ENCODE data around the gene TUBB3. TPM values are rescaled to one million over a fixed set of nuclear protein-coding genes. Genes with fewer than 3 reads are reported as not detected.

Gene TUBB3
- total RNA-seq, 1 experiment from 2014 or later: 164 TPM

- H3K9me3 ChIP-seq (ENCODE audit: control insufficient read depth, low read depth, low read length): no peaks in the 10 kb centered on the region
- H3K56ac ChIP-seq (ENCODE audit: insufficient read length, low read depth, low read length): no peak overlapping the region
- H4K5ac ChIP-seq (ENCODE audit: insufficient read length, low read depth, low read length): no peak overlapping the region
- H2BK5ac ChIP-seq (ENCODE audit: insufficient read length, low read length): no peak overlapping the region
- H2BK20ac ChIP-seq (ENCODE audit: low read depth, low read length, poor library complexity, severe bottlenecking): no peak overlapping the region
- H3K14ac ChIP-seq (ENCODE audit: insufficient read depth, low read length): no peak overlapping the region
- no peaks in the 10 kb centered on the region for H3K4me1 ChIP-seq (ENCODE audit: insufficient read depth, low read length)
- no peak overlapping the region for H4K8ac ChIP-seq (replicated peaks; ENCODE audit: insufficient read length, low read depth, low read length)
- Mint-ChIP-seq H3K4me3 (no peak overlapping the region), H3K4me1 (peaks cover 10 to 16% of the 10 kb centered on the region in 2 experiments), H3K36me3 (ENCODE audit: insufficient read depth in 1 of 3, low read depth in 3 of 3) (peaks cover 6 to 17% (median 9%) of the 10 kb centered on the region in 3 experiments; a peak in 6 of 7 replicates), H3K27me3 (ENCODE audit: low read depth) (peaks cover 18% of the 10 kb centered on the region), H3K27ac (peak overlapping the region in 2 of 3 experiments; percentile 48 to 66; a peak in 4 of 7 replicates), H3K9me3 (no peaks in the 10 kb centered on the region; a peak in 1 of 5 replicates)
- no peak overlapping the region for H2AK5ac ChIP-seq (ENCODE audit: insufficient read length, low read length)
- H3K18ac ChIP-seq (ENCODE audit: insufficient read length, low read depth, low read length): no peak overlapping the region
- H3K27me3 ChIP-seq (ENCODE audit: insufficient read depth, low read length): no peaks in the 10 kb centered on the region
- peaks cover 8% of the 10 kb centered on the region for H3K23me2 ChIP-seq (ENCODE audit: insufficient read length, low read depth, low read length, poor library complexity, severe bottlenecking)
- TF ChIP-seq, protein P1, sequence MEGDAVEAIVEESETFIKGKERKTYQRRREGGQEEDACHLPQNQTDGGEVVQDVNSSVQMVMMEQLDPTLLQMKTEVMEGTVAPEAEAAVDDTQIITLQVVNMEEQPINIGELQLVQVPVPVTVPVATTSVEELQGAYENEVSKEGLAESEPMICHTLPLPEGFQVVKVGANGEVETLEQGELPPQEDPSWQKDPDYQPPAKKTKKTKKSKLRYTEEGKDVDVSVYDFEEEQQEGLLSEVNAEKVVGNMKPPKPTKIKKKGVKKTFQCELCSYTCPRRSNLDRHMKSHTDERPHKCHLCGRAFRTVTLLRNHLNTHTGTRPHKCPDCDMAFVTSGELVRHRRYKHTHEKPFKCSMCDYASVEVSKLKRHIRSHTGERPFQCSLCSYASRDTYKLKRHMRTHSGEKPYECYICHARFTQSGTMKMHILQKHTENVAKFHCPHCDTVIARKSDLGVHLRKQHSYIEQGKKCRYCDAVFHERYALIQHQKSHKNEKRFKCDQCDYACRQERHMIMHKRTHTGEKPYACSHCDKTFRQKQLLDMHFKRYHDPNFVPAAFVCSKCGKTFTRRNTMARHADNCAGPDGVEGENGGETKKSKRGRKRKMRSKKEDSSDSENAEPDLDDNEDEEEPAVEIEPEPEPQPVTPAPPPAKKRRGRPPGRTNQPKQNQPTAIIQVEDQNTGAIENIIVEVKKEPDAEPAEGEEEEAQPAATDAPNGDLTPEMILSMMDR (conservative IDR thresholded peaks at IDR 0.05): no peak
- H2AFZ ChIP-seq (ENCODE audit: low read length): no peak overlapping the region
- H4K91ac ChIP-seq (ENCODE audit: insufficient read length, low read depth, low read length): no peak overlapping the region
- no peak overlapping the region for H3K23ac ChIP-seq (ENCODE audit: insufficient read length, low read depth, low read length)
- no peak overlapping the region for H2BK15ac ChIP-seq (ENCODE audit: low read depth, low read length)
- WGBS (ENCODE audit: extremely low coverage, insufficient read length, low lambda C conversion rate): no CpG with 5 or more reads among the region's 40 CpGs
- no peak overlapping the region for H3K9ac ChIP-seq (ENCODE audit: extremely low read depth, insufficient read length, low read length)
- H4K20me1 ChIP-seq (ENCODE audit: control insufficient read depth, insufficient read depth, insufficient read length): no peaks in the 10 kb centered on the region
- no peaks in the 10 kb centered on the region for H3K79me2 ChIP-seq (ENCODE audit: insufficient read depth, low read length)
- DNase-seq: no peak
- H2BK12ac ChIP-seq (ENCODE audit: insufficient read length, low read depth, low read length): no peak overlapping the region
- no peak overlapping the region for H3T11ph ChIP-seq (ENCODE audit: low read length)
- no peaks in the 10 kb centered on the region for H3K79me1 ChIP-seq (ENCODE audit: insufficient read depth, low read depth, low read length, poor library complexity, severe bottlenecking)
- H3K27ac ChIP-seq (ENCODE audit: insufficient read length, low read depth, low read length): no peak overlapping the region
- H2BK120ac ChIP-seq (ENCODE audit: low read depth, low read length, poor library complexity, severe bottlenecking): no peak overlapping the region
- no peak overlapping the region for H3K4ac ChIP-seq (ENCODE audit: low read depth, low read length)
- H3K4me2 ChIP-seq (ENCODE audit: insufficient read depth, insufficient read length, low read length): no peak overlapping the region
Measured at GRCh38 chr16:89915303-89916232, 7.6 kb upstream of the TUBB3 start.
